AG10803 (cell line): Measurements from ENCODE around the gene GALNT15.

Experiments used
- DNase-seq: peaks from one replicate; pipeline ENCODE4 v3.0.0; 2010; ENCODE audit warnings: low read depth
- H3K4me3 ChIP-seq: 2 replicates; pipeline ENCODE4 v1.5.1; 2011; ENCODE audit warnings: mild to moderate bottlenecking, low read length, control low read depth
- TF ChIP-seq, protein P1 (sequence below): conservative IDR thresholded peaks from 2 replicates; pipeline ENCODE4 v1.5.1; 2011; ENCODE audit warnings: mild to moderate bottlenecking, low read length, control low read depth, inconsistent platforms

Gene GALNT15

GRCh38 chr3:16219777-16220176 is 45.3 kb downstream of the GALNT15 start:
- no peak for DNase-seq
- TF ChIP-seq, protein P1, sequence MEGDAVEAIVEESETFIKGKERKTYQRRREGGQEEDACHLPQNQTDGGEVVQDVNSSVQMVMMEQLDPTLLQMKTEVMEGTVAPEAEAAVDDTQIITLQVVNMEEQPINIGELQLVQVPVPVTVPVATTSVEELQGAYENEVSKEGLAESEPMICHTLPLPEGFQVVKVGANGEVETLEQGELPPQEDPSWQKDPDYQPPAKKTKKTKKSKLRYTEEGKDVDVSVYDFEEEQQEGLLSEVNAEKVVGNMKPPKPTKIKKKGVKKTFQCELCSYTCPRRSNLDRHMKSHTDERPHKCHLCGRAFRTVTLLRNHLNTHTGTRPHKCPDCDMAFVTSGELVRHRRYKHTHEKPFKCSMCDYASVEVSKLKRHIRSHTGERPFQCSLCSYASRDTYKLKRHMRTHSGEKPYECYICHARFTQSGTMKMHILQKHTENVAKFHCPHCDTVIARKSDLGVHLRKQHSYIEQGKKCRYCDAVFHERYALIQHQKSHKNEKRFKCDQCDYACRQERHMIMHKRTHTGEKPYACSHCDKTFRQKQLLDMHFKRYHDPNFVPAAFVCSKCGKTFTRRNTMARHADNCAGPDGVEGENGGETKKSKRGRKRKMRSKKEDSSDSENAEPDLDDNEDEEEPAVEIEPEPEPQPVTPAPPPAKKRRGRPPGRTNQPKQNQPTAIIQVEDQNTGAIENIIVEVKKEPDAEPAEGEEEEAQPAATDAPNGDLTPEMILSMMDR: no peak
- no peak overlapping the region for H3K4me3 ChIP-seq

GRCh38 chr3:16221990-16222389 is 47.5 kb downstream of the GALNT15 start:
- no peak for DNase-seq
- H3K4me3 ChIP-seq: no peak overlapping the region
- TF ChIP-seq, protein P1: no peak

DNA sequence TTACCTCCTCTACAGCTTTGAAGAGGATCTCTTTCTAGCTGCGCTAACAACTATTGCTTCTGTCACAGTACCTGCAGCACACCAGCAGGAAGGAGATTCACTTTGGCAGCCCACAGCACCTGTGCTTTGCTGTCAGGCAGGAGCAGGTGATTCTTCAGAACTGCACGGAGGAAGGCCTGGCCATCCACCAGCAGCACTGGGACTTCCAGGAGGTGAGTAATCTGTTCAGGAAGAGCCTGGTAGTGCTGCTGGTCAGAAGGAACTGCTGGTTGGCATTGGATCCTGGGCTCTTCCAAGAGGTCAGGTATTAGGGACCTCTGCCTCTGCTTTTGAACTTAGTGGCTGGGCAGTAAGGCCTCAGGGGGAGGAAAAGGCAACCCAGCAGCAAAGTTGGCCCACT is 48.1 kb downstream of the GALNT15 start:
- TF ChIP-seq, protein P1: no peak
- no peak overlapping the region for H3K4me3 ChIP-seq

DNA sequence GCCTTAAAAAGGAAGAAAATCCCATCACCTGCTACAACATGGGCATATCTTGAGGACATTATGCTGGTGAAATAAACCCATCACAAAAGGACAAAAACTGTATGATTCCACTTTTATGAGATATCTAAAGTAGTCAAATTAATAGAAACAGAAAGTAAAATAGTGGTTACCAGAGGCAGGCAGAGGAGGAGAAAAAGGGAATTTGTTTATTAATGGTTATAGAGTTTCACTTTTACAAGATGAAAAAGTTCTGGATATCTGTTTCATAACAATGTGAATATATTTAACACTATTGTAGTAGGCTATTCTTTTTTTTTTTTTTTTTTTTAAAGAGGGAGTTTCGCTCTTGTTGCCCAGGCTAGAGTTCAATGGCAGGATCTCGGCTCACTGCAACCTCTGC is 49.8 kb downstream of the GALNT15 start:
- TF ChIP-seq, protein P1: no peak
- no peak overlapping the region for H3K4me3 ChIP-seq
- DNase-seq: no peak

More for the DNA sequence above, 48.1 kb downstream of the GALNT15 start:
- DNase-seq: no peak

- TF ChIP-seq, protein P1: no peak
- no peak for DNase-seq
- H3K4me3 ChIP-seq: no peak overlapping the region
Observed at GRCh38 chr3:16227566-16227965, 53.1 kb downstream of the GALNT15 start.

GRCh38 chr3:16229681-16230080 is 55.2 kb downstream of the GALNT15 start:
- no peak overlapping the region for H3K4me3 ChIP-seq
- no peak for DNase-seq
- TF ChIP-seq, protein P1: no peak

- DNase-seq: no peak
- TF ChIP-seq, protein P1: no peak
- H3K4me3 ChIP-seq: no peak overlapping the region
Observed at GRCh38 chr3:16231983-16232382, 57.5 kb downstream of the GALNT15 start.
